ENCODE measurements around the gene BANP.

Gene BANP

GRCh38 chr16:87951552-87952538 lies 611 bp downstream of the BANP start:
- DNase-seq: no peak

GRCh38 chr16:87952751-87953150 lies 1.5 kb downstream of the BANP start:
- DNase-seq: no peak

DNA sequence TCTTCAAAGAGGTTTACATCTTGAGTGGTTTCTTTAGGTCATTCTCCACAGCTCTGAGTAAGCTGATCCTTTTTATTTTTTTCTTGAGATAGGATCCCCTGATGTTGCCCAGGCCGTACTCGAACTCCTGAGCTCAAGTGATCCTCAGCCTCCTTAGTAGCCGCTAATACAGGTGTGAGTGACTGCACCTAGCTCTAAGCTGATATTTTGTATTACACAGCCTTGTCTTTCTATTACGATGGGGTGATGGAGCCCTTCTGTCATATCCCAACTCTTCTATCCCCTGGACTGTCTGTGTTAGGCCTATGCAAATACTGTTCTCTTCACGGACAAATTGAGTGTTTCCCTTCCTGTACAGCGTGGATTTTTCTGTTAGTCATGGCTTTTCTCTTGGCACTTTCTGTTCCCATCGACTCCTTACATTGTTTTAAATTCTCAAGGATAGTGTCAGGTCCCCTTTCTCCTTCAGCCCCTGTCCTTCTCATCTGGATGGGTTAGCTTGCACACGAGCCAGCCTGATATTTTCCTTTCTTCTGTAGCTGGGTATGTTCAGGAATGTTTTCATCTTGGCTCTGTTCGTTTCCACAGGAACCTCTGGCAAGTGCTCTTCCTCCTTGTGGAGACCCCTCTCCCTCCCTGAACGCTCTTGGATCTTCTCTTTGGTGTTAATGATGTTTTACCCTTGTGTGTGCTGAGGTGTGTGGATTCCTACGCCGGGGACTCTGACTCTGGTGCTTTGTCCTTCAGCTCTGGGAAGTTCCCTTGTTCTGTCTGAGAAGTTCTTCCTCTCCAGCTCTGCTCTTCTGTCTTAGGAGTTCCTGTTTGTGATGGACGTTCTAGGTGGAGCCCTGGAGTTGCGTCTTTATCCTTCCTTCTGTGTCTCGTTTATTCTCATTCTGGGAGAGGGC lies 2.3 kb downstream of the BANP start:
- DNase-seq: no peak

DNA sequence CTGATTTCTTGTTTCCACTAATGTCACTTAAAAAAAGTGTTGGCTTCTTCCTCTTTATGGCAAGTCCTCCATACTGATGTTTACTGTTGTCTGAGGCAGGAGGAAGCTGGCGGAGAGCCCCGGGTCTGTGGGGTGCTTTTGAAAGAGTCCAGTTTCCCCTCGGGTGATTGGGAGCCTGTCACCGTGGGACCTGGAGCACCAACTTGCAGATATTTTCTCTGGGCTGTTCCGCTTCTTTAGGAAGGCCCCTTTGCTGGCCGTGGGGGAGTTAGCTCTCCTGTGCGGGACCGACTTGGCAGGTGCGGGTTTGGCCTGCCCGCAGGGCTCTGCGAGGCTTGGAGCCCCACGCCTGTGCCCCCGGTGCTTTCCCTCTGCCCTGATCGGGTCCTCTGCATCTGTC lies 3.1 kb downstream of the BANP start:
- DNase-seq: no peak

DNA sequence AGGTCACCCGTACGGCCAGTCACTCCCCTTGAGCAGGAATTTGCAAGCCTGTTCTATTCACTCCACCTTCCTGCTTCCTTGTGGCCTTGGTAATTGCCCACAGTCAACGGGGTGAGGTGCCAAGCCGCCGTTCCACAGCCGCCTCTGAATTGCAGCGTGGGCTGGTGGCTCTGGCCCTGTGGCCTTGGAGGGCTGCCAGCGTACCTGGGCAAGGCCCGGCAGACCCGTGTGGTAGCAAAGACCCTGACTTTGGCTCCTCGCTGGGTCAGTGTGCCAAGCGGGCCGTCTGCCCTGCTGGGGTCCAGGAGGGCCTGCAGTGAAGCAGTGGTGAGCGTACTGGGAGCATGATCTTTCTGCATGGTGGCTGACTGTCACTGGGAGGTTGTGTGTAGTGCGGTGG lies 3.6 kb downstream of the BANP start:
- DNase-seq: no peak

DNA sequence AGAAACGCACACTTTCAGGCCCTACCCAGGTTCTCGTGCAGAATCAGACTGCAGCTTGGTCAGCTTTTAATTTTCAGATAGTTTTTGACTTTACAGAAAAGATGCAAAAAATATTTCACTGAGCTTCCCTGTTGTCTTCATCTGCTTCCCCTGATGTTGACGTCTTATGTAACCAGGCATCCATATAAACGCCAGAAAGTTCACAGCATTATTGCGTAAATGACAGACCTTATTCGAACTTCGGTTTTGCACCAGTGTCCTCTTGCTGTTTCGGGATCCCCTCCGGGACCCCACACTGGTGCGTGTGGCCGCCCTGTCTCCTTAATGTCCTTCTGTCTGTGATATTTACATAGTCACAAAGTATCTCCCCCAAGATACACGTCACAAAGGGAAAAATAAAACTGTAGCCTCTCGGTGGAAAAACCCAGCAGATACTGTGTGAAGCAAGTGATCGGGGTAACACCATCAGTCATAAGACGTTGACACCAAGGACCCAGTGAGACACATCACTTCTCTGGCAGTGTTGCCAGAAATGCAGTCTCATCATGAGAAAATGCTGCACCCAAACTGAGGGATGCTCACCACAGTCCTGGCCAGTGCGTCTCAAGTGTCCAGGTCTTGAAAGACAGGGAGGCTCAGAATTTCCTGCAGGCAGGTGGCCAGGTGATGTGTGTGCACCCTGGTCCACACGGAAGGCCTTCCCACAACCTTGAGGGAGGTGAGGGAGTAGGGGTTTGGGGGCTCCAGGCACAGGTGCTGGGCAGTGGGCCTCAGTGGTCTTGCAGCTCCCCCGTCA lies 4.3 kb downstream of the BANP start:
- DNase-seq: no peak

GRCh38 chr16:87956098-87956364 lies 4.8 kb downstream of the BANP start:
- DNase-seq: no peak

DNA sequence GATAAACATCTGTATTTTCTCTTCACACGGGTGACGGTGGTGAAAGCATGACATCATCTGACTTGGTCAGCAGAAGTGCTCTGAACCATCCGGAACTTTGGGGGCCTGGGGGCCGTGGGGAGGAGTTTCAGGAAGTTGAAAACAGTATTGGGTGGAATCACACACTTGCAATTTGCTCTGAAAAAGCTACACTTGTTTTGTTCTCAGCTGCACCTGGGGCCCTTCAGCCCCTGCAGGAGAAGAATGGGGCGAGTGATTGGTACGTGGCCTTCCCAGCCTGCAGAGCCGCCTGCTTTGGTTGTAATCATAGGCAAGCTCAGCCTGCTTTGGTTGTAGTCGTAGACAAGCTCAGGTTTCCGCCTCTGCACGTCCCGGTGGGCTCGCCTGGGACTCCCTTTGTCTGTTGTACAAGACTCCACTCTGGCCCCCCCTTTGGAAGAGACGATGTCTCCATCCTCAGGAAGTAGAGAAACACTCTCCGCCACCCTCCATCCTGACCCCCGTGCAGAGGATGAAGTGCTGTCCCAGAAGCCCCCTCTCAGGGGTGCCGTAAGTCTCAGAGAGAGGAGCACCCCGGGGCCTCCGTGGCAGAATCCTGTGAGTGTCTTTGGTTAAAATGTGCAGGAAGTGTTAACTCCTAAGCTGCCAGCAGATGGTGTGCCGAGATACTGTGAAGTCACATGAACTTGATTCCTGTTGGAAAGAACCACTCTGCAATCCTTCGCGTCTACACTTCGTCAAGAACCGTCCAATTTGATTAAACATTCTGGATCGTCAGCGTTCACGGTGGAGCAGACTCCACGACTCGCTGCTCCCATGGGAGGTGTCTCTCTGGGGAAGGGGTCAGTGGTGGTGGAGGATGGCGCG lies 5.4 kb downstream of the BANP start:
- peak; percentile 50 for DNase-seq

GRCh38 chr16:87957296-87958094 lies 6.3 kb downstream of the BANP start:
- no peak for DNase-seq

- no peak for DNase-seq
These were observed 7.4 kb downstream of the BANP start for GRCh38 chr16:87958632-87959031.

GRCh38 chr16:87959391-87959990 lies 8.3 kb downstream of the BANP start:
- DNase-seq: no peak

DNA sequence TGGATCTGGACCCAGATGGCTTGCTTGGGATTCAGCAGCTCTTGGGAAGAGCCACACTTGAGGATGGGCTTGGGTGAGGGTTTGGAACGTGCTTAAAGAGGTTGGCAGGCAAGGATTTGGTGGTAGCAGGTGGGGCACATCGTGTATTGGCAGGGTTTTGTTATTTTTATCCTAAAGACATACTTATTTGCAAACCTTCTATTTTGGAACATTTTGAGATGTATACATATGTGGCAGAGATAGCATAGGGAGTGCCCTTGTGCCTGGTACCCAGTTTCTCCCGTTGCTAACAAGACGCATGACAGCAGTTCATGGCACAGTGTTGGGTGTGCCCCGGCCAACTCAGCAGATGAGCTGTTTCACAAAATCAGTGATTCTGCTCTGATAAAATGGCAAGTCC lies 9.1 kb downstream of the BANP start:
- DNase-seq: no peak

DNA sequence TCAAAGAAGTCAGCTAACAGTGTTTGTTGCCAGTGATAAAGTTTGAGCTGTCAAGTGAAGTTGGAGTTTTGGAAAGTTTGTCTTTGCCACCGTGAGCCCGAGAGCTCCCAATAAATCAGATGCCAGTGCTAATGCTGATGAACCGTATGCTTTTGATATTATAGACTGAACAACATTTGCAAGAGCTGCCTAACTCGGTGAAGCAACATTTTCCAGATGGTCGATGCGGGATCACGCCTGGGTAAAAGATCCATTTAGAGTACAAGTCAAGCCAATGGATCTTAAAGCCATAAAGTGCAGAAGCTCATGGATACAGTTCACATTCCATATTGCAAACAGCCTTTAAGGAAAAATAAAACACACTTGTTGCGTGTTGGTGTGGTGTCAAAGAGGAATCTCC lies 9.6 kb downstream of the BANP start:
- DNase-seq: no peak

GRCh38 chr16:87961623-87962022 lies 10.4 kb downstream of the BANP start:
- no peak for DNase-seq

DNA sequence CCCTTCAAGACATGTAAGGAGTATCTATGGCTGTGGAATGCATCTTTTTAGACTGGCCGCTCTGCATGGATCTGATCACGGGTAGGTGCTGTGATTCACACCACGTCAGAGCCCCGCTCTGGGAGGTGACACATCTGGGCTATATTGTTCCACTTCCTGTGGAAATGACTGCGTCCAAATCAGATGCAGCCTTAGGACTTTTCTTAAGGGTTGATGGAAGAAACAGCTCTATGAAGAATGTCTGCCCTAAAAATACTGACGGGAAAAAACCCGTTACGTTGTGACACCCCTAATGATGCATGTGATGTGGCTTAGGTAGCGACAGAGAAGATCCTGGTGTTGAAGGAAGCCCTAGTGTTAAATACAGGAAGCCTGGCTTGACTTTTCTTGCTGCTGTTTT lies 12.2 kb downstream of the BANP start:
- peak; percentile 60 for DNase-seq

DNA sequence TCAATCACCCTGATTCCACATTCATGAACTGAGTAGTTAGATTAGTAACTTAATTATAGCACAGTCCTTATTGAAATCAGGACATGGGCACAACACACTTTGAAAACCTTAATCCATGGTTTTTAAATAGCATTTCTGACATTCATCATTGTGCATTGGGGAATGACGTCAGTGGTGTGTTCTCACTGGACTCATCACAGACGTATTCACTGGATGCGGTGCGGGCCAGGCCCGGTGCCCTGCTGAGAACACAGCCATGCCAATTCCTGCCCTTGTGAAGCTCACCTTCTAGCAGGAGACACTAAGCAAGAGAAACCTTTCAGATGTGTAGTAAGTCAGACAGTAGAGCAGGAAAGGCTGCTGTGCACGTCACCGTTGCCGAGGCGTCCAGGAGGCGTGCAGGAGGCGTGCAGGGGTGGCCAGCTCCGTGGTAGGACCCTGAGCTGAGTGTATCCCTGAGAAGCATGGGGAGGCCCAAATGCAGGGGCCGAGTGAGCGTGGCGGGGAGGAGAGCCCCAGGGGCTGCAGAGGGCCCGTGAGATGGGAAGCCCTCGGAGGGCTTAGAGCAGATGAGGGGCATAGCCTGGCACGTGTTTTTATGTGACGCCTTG lies 12.9 kb downstream of the BANP start:
- DNase-seq: no peak

DNA sequence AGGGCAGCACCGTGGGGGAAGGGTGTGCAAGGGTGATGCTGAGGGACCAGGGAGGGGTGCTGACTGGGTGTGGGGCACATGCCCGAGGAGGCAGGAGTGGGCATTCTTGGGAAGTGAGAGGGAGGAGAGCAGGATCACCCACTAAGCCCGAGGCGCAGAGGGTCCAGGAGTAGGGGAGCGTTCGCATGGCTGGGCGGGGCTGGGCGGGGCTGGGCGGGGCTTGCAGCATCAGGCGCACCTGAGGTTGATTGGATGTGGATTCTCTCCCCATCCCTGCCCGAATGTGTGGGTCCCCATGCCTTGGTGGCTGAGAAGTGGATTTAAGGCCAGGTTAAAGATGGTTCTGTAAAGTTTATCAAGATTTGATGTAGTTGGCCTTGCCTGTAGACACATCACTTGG lies 14.2 kb downstream of the BANP start:
- no peak for DNase-seq

GRCh38 chr16:87966064-87966645 lies 14.9 kb downstream of the BANP start:
- DNase-seq: no peak

- DNase-seq: no peak
These were observed 15.5 kb downstream of the BANP start for GRCh38 chr16:87966685-87967185.

DNA sequence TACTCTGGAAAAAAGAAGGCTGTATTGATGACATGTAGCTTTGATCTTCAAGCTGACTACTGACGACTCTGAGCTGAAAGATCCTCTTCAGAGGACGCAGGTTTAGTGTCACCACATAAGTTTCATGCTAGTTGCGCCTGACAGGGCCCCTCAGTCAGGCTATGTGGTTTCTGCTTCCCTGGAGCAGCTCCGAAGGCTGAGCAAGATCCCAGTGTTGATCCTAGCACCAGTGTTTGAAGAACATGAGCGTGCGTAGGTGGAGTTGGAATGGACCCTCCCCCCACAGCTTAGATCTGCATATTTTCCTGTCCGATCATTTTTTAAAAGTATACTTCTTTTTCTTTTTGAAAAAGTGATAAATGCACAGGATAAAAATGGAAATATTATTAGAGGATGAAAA lies 17.3 kb downstream of the BANP start:
- DNase-seq: no peak

Measured in activated CD4-positive, alpha-beta T cell treated with anti-CD3 and anti-CD28 coated beads for 1 hour (primary cell).